PFSK-1 (cell line): ENCODE data around the gene USP7.

Experiments used
- SIN3A ChIP-seq: IDR thresholded peaks from 2 replicates; pipeline ENCODE4 v1.6.1; 2012; ENCODE audit warnings: mild to moderate bottlenecking, low read length, moderate library complexity, borderline replicate concordance; ENCODE audit not compliant: insufficient read depth
- TAF1 ChIP-seq: IDR thresholded peaks from 2 replicates; pipeline ENCODE4 v1.6.1; 2012; ENCODE audit warnings: low read length, control low read depth, borderline replicate concordance; ENCODE audit not compliant: insufficient read depth
- TF ChIP-seq, protein P1 (sequence below), 2 experiments: IDR thresholded peaks; 2 replicates each; pipeline versions ENCODE4 v1.6.1 to v1.8.0; 2011 to 2012; ENCODE audit warnings: low read depth in 2 of 2, low read length in 2 of 2, control low read depth in 1 of 2, inconsistent platforms in 1 of 2, mild to moderate bottlenecking in 1 of 2, moderate library complexity in 1 of 2; ENCODE audit not compliant: insufficient read depth in 1 of 2

DNA sequence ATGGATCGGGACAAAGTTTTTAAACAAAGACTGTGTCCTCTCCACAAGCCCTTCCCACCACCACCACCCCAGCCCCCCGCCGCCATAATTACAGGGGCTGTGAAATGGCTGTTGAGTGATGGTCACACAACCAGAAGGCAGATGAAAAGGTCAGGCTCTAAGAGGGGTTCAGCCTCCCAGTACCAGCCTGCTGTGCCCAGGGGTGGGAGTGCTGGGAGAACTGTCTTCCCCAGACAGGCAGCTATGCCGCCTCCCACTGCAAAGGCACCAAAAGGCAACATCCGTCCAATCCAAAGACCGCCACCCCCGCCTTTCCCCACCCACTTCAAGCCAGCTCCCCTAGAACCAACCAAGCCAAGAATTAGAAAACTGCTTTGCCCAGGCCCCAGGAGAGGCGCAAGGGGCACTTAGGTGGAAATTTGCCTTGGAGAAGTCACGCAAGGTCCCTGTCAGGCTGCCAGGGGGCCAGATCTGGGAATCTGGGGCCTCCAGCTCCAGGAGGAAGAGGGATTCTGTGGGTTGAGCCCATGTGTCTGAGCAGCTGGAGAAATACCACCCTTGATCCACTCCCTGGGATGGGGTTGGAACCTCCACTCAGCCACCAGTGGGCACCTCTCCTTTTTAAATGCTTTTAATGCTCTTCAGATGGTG lies 109.3 kb downstream of the USP7 start:
- no peak for TF ChIP-seq TAF1
- TF ChIP-seq, protein P1, sequence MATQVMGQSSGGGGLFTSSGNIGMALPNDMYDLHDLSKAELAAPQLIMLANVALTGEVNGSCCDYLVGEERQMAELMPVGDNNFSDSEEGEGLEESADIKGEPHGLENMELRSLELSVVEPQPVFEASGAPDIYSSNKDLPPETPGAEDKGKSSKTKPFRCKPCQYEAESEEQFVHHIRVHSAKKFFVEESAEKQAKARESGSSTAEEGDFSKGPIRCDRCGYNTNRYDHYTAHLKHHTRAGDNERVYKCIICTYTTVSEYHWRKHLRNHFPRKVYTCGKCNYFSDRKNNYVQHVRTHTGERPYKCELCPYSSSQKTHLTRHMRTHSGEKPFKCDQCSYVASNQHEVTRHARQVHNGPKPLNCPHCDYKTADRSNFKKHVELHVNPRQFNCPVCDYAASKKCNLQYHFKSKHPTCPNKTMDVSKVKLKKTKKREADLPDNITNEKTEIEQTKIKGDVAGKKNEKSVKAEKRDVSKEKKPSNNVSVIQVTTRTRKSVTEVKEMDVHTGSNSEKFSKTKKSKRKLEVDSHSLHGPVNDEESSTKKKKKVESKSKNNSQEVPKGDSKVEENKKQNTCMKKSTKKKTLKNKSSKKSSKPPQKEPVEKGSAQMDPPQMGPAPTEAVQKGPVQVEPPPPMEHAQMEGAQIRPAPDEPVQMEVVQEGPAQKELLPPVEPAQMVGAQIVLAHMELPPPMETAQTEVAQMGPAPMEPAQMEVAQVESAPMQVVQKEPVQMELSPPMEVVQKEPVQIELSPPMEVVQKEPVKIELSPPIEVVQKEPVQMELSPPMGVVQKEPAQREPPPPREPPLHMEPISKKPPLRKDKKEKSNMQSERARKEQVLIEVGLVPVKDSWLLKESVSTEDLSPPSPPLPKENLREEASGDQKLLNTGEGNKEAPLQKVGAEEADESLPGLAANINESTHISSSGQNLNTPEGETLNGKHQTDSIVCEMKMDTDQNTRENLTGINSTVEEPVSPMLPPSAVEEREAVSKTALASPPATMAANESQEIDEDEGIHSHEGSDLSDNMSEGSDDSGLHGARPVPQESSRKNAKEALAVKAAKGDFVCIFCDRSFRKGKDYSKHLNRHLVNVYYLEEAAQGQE (IDR thresholded peaks at IDR 0.05; ENCODE audit: insufficient read depth in 1 of 2, low read depth in 2 of 2, low read length in 2 of 2) = no peak
- no peak for TF ChIP-seq SIN3A
